Suprapubic skin (tissue), 4 donors: ENCODE results near the gene PHF23. TPM values are rescaled to one million over a fixed set of nuclear protein-coding genes. Genes with fewer than 3 reads are reported as not detected.

ENCODE experiments used
- DNase-seq, 2 donors: peaks; one replicate each; pipeline ENCODE4 v3.0.0-alpha.2; 2019; ENCODE audit warnings: low spot score in 2 of 2
- H3K27ac ChIP-seq: fragments of 200-600 bp; sonication (generic); one replicate; pipeline ENCODE4 v1.5.1; 2019
- H3K27me3 ChIP-seq: fragments of 200-600 bp; sonication (generic); one replicate; pipeline ENCODE4 v1.5.1; 2019
- H3K36me3 ChIP-seq: fragments of 200-600 bp; sonication (generic); one replicate; pipeline ENCODE4 v1.5.1; 2019
- H3K4me1 ChIP-seq: fragments of 200-600 bp; sonication (generic); one replicate; pipeline ENCODE4 v1.5.1; 2019
- H3K4me3 ChIP-seq: fragments of 200-600 bp; sonication (generic); one replicate; pipeline ENCODE4 v1.5.1; 2019; ENCODE audit warnings: mild to moderate bottlenecking
- H3K9me3 ChIP-seq: fragments of 200-600 bp; sonication (generic); one replicate; pipeline ENCODE4 v1.5.1; 2019
- CTCF ChIP-seq, 2 donors: fragments of 200-600 bp in 1 of 2; fragments of 450-650 bp in 1 of 2; sonication (generic) in 1 of 2; IDR thresholded peaks; one replicate each; pipeline ENCODE4 v1.5.1; 2016 to 2019; ENCODE audit warnings: antibody characterized with exemption in 2 of 2, mild to moderate bottlenecking in 1 of 2, moderate library complexity in 1 of 2
- EP300 ChIP-seq: sonication (generic); formaldehyde crosslinking; IDR thresholded peaks from one replicate; pipeline ENCODE4 v1.6.1; 2017; ENCODE audit warnings: antibody characterized with exemption
- POLR2A ChIP-seq, 2 donors: fragments of 450-650 bp; IDR thresholded peaks; one replicate each; pipeline ENCODE4 v1.6.1; 2017; ENCODE audit warnings: antibody characterized with exemption in 2 of 2, mild to moderate bottlenecking in 2 of 2, moderate library complexity in 2 of 2
- POLR2AphosphoS5 ChIP-seq, 3 donors: sonication (generic); formaldehyde crosslinking; IDR thresholded peaks; one replicate each; pipeline ENCODE4 v1.6.1; 2017; ENCODE audit warnings: antibody characterized with exemption in 3 of 3
- WGBS: methylation state at CpG from one replicate; pipeline ENCODE4 v1.1.5; 2018; 5-methylcytosine and 5-hydroxymethylcytosine counted together
- total RNA-seq, 4 donors: library from RNA; depleted of rRNA; stranded (reverse); fragments of >200 nt; gene quantifications; one replicate each; pipeline ENCODE4 v1.1.0, GENCODE V29; 2016

Gene PHF23
- total RNA-seq, 4 donors from 2014 or later, result 19.0 to 35.0 (median 29.1) TPM

- TF ChIP-seq POLR2A (IDR thresholded peaks at IDR 0.05), result no peak
- no peak for TF ChIP-seq POLR2AphosphoS5 (IDR thresholded peaks at IDR 0.05)
- TF ChIP-seq CTCF (IDR thresholded peaks at IDR 0.05), result peak in 1 of 2 donors; percentile 42
- no peaks in the 10 kb centered on the region for H3K27me3 ChIP-seq
- no peak for DNase-seq
- WGBS, result 18% methylated on average over 7 of the region's 11 CpGs
- H3K36me3 ChIP-seq, result peaks cover 37% of the 10 kb centered on the region
- no peaks in the 10 kb centered on the region for H3K9me3 ChIP-seq
- peaks cover 67% of the 10 kb centered on the region for H3K4me1 ChIP-seq
- peak overlapping the region; percentile 96 for H3K27ac ChIP-seq
- peak overlapping the region; percentile 96 for H3K4me3 ChIP-seq
Observed at GRCh38 chr17:7220593-7221277, 18.5 kb downstream of the PHF23 start.

GRCh38 chr17:7219812-7220592 lies 19.3 kb downstream of the PHF23 start, which contains the start of the genes ACADVL and DLG4:
ACADVL (plus strand) TSS chr17:7219938; CDS start chr17:7219985, 47 bp downstream.
DLG4 (minus strand) TSS chr17:7219836.
- H3K9me3 ChIP-seq, result no peaks in the 10 kb centered on the region
- peak within 1 kb of the TSS; percentile 96 for H3K27ac ChIP-seq
- peaks cover 74% of the 10 kb centered on the region for H3K4me1 ChIP-seq
- WGBS, result 1% methylated on average over 12 of the region's 63 CpGs
- peak; percentile 96 to 97 for DNase-seq
- TF ChIP-seq POLR2AphosphoS5 (IDR thresholded peaks at IDR 0.05), result peak in 1 of 3 donors; percentile 14
- TF ChIP-seq EP300, result no peak
- no peak for TF ChIP-seq CTCF (IDR thresholded peaks at IDR 0.05)
- TF ChIP-seq POLR2A (IDR thresholded peaks at IDR 0.05), result peak in 1 of 2 donors; percentile 91
- peaks cover 30% of the 10 kb centered on the region for H3K36me3 ChIP-seq
- peak within 1 kb of the TSS; percentile 96 for H3K4me3 ChIP-seq
- no peaks in the 10 kb centered on the region for H3K27me3 ChIP-seq

- H3K4me1 ChIP-seq, result peaks cover 80% of the 10 kb centered on the region
- no peaks in the 10 kb centered on the region for H3K27me3 ChIP-seq
- WGBS, result 19% methylated on average over 12 of the region's 12 CpGs
- H3K36me3 ChIP-seq, result peaks cover 23% of the 10 kb centered on the region
- H3K9me3 ChIP-seq, result no peaks in the 10 kb centered on the region
- peak overlapping the region; percentile 96 for H3K4me3 ChIP-seq
- H3K27ac ChIP-seq, result peak overlapping the region; percentile 96
- no peak for DNase-seq
- TF ChIP-seq EP300 (no peak), CTCF (IDR thresholded peaks at IDR 0.05) (no peak), POLR2AphosphoS5 (IDR thresholded peaks at IDR 0.05) (no peak), POLR2A (IDR thresholded peaks at IDR 0.05) (no peak)
Observed at GRCh38 chr17:7219229-7219811, 19.9 kb downstream of the PHF23 start.

GRCh38 chr17:7218758-7219157 lies 20.5 kb downstream of the PHF23 start:
- TF ChIP-seq EP300, result no peak
- H3K9me3 ChIP-seq, result no peaks in the 10 kb centered on the region
- H3K4me1 ChIP-seq, result peaks cover 86% of the 10 kb centered on the region
- DNase-seq, result no peak
- no peak overlapping the region for H3K4me3 ChIP-seq
- 78% methylated on average over 6 of the region's 6 CpGs for WGBS
- peaks cover 17% of the 10 kb centered on the region for H3K36me3 ChIP-seq
- H3K27me3 ChIP-seq, result no peaks in the 10 kb centered on the region
- H3K27ac ChIP-seq, result no peak overlapping the region

GRCh38 chr17:7218166-7218565 lies 21.1 kb downstream of the PHF23 start:
- Histone ChIP-seq H3K9me3 (no peaks in the 10 kb centered on the region), H3K36me3 (peaks cover 11% of the 10 kb centered on the region), H3K27me3 (no peaks in the 10 kb centered on the region), H3K4me3 (peak overlapping the region; percentile 50), H3K4me1 (peaks cover 89% of the 10 kb centered on the region), H3K27ac (peak overlapping the region; percentile 59)
- TF ChIP-seq POLR2A (IDR thresholded peaks at IDR 0.05), result no peak
- no peak for TF ChIP-seq EP300
- DNase-seq, result no peak
- WGBS, result 77% methylated on average over 5 of the region's 6 CpGs
